ENCODE results near the gene DHRSX.

GRCh38 chrX:2423899-2424298, 76.9 kb downstream of the DHRSX start:
- TF ChIP-seq EZH2 (IDR thresholded peaks at IDR 0.05; ENCODE audit: insufficient read depth, poor library complexity, severe bottlenecking), result no peak
- TF ChIP-seq EZH2phosphoT487 (IDR thresholded peaks at IDR 0.05; ENCODE audit: insufficient read depth, low read depth), result no peak

Data from GM23248 (cell line).